ENCODE data around the gene GGA2. TPM values are rescaled to one million over a fixed set of nuclear protein-coding genes. Genes with fewer than 3 reads are reported as not detected.
A peak's percentile ranks its signal among the peaks of the same experiment; 100 is the strongest.
"Not testable (repeated sequence)": the region's sequence is repeated elsewhere in the genome, so short reads cannot be mapped to it uniquely, and the experiment has no call there.

GGA2 gene
- total RNA-seq, 1 donor from 2014 or later = 12.4 TPM

- H3K4me3 ChIP-seq (ENCODE audit: low read depth, low read length) = no peak overlapping the region
- no peaks in the 10 kb centered on the region for H3K27me3 ChIP-seq (ENCODE audit: control insufficient read depth, insufficient read depth, low read length)
- DNase-seq (ENCODE audit: low read depth) (no peak), FAIRE-seq (no peak)
- H3K36me3 ChIP-seq (ENCODE audit: control insufficient read depth, insufficient read depth, low read length) = peaks cover 14% of the 10 kb centered on the region
- TF ChIP-seq CTCF (IDR thresholded peaks at IDR 0.05; ENCODE audit: insufficient read depth, low read length, severe bottlenecking) = no peak
Observed at GRCh38 chr16:23549938-23550337, 39.6 kb upstream of the GGA2 start.

DNA sequence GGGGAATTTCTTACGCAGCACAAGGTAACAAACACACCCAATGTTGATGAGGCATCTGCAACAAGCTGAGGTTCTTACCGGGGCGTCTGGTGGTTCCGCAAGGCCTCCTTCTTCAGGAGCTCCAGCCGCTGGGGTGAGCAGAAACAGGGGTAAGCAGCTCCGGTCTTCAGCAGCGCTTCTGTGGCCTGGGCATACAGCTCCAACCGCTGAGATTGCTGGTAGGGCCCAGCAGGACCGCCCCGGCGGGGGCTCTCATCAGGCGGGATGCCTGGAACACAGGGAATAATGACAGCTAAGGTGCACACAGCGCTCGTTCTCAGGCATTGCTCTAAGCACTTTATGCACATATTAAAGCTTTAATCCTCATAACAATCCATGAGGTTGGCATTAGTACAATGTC lies 34.1 kb upstream of the GGA2 start:
- FAIRE-seq (no peak), DNase-seq (ENCODE audit: low read depth) (no peak)
- TF ChIP-seq CTCF (IDR thresholded peaks at IDR 0.05; ENCODE audit: insufficient read depth, low read length, severe bottlenecking) = no peak
- Histone ChIP-seq H3K36me3 (ENCODE audit: control insufficient read depth, insufficient read depth, low read length) (peaks cover 8% of the 10 kb centered on the region), H3K4me3 (ENCODE audit: low read depth, low read length) (no peak overlapping the region), H3K27me3 (ENCODE audit: control insufficient read depth, insufficient read depth, low read length) (no peaks in the 10 kb centered on the region)

- not testable (repeated sequence) for FAIRE-seq; H3K36me3 ChIP-seq (ENCODE audit: control insufficient read depth, insufficient read depth, low read length); H3K27me3 ChIP-seq (ENCODE audit: control insufficient read depth, insufficient read depth, low read length); DNase-seq (ENCODE audit: low read depth); H3K4me3 ChIP-seq (ENCODE audit: low read depth, low read length)
Observed at GRCh38 chr16:23540817-23541178, 30.5 kb upstream of the GGA2 start.

DNA sequence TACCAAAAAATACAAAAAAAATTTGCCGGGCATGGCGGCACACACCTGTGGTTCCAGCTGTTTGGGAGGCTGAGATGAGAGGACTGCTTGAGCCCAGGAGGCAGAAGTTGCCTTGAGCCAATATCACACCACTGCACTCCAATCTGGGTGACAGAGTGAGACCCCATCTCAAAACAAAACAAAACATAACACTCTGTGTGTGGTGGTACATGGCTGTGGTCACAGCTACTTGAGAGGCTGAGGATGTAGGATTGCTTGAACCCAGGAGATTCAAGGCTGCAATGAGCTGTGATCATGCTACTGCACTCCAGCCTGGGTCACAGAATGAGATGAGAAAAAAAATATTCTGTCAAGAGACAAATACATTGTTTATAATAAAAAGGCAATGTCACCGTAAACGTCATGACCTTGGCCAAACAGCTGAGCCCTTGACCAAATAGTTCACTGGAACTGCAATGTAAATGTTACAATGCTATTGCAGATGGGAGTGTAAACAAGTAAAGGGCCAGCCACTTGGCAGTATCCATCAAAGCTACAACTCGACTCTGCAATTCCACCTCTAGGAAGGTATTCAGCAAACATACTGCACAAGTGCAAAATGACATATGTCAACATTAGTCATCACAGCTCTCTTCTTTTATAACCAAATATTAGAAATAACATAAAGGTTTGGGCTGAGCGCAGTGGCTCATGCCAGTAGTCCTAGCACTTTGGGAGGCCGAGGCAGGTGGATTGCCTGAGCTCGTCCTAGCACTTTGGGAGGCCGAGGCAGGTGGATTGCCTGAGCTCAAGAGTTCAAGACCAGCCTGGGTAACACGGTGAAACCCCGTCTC lies 29.9 kb upstream of the GGA2 start:
- no peak overlapping the region for H3K4me3 ChIP-seq (ENCODE audit: low read depth, low read length)
- no peak for TF ChIP-seq CTCF (IDR thresholded peaks at IDR 0.05; ENCODE audit: insufficient read depth, low read length, severe bottlenecking)
- no peaks in the 10 kb centered on the region for H3K27me3 ChIP-seq (ENCODE audit: control insufficient read depth, insufficient read depth, low read length)
- peaks cover 5% of the 10 kb centered on the region for H3K36me3 ChIP-seq (ENCODE audit: control insufficient read depth, insufficient read depth, low read length)
- FAIRE-seq = no peak
- DNase-seq (ENCODE audit: low read depth) = peak; percentile 71

DNA sequence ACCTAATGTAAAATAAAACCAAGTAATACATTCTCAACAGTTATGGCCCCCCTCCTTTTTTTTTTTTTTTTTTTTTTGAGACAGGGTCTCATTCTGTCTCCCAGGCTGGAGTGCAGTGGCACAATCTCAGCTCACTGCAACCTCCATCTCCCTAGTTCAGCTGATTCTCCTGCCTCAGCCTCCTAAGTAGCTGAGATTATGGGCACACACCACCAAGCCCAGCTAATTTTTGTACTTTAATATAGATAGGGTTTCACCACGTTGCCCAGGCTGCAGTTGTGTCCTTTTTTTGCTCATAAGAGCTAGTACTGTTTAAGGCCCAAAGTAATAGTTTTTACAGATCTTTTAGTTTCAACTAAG lies 28.6 kb upstream of the GGA2 start:
- FAIRE-seq = no peak
- no peaks in the 10 kb centered on the region for H3K27me3 ChIP-seq (ENCODE audit: control insufficient read depth, insufficient read depth, low read length)
- peaks cover 7% of the 10 kb centered on the region for H3K36me3 ChIP-seq (ENCODE audit: control insufficient read depth, insufficient read depth, low read length)
- no peak overlapping the region for H3K4me3 ChIP-seq (ENCODE audit: low read depth, low read length)
- no peak for TF ChIP-seq CTCF (IDR thresholded peaks at IDR 0.05; ENCODE audit: insufficient read depth, low read length, severe bottlenecking)
- DNase-seq (ENCODE audit: low read depth) = no peak

DNA sequence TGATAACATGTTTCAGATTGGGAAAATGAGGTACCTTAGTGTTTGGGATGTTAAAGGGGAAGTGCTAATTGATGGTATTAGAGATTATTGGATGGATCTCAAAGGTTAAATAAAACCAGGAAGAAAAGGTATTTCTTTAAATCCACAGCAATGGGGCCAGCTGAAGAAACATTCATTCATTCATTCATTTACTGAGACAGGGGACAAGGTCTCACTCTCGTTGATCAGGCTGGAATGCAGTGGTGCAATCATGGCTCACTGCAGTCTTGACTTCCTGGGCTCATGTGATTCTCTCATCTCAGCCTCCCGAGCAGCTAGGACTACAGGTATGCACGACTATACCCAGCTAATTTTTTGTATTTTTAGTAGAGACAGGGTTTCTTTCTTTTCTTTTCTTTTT lies 27.1 kb upstream of the GGA2 start:
- Histone ChIP-seq H3K27me3 (ENCODE audit: control insufficient read depth, insufficient read depth, low read length) (no peaks in the 10 kb centered on the region), H3K36me3 (ENCODE audit: control insufficient read depth, insufficient read depth, low read length) (peaks cover 12% of the 10 kb centered on the region), H3K4me3 (ENCODE audit: low read depth, low read length) (no peak overlapping the region)
- DNase-seq (ENCODE audit: low read depth) = no peak
- TF ChIP-seq CTCF (IDR thresholded peaks at IDR 0.05; ENCODE audit: insufficient read depth, low read length, severe bottlenecking) = no peak
- no peak for FAIRE-seq

Measured in bronchial epithelial cell (primary cell).